Breast epithelium (tissue), 3 donors: ENCODE measurements around the gene FUCA2.

Experiments
- CTCF ChIP-seq, 3 donors: fragments of 450-650 bp; IDR thresholded peaks; one replicate each; pipeline ENCODE4 v1.5.1; 2016 to 2017; ENCODE audit warnings: antibody characterized with exemption in 3 of 3, mild to moderate bottlenecking in 3 of 3, moderate library complexity in 3 of 3
- POLR2AphosphoS5 ChIP-seq, 3 donors: sonication (generic); formaldehyde crosslinking; IDR thresholded peaks; one replicate each; pipeline ENCODE4 v1.6.1; 2017; ENCODE audit warnings: antibody characterized with exemption in 3 of 3

DNA sequence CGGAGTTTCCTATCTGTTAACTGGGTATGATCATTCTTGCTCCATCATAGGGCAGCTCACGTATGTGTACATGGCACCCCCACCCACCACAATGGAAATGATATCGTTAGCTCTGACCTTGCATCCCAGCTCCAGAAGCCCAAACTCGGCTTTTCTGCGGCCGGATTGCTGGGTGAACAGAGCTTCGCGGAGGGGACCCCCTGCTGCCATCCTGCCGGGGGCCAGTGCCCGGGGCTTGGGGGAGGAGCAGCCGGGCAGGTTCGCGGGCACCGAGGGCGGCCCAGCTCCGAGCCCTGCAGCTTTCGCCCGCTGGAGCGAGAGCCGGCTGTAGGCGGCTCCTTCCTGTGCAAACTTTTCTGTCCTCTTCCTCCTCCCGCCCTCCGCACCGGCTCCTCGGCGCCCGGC lies 24.9 kb upstream of the FUCA2 start:
- TF ChIP-seq POLR2AphosphoS5 (IDR thresholded peaks at IDR 0.05) (no peak), CTCF (IDR thresholded peaks at IDR 0.05) (no peak)
